Left lung (tissue), 10 donors: ENCODE data around the gene APOO. TPM values are rescaled to one million over a fixed set of nuclear protein-coding genes. Genes with fewer than 3 reads are reported as not detected.

ENCODE experiments used
- ATAC-seq: fragments of 200-7000 bp; cut with Tn5 transposase; one replicate; pipeline ENCODE4 v1.9.1; 2020; ENCODE audit warnings: moderate library complexity
- DNase-seq, 4 donors: peaks; one replicate each; pipeline ENCODE4 v3.0.0-alpha.2; 2013 to 2020
- H3K27ac ChIP-seq, 2 donors: fragments of 200-600 bp; sonication (generic) in 1 of 2; one replicate each; pipeline versions ENCODE4 v1.5.0 to v1.8.0; 2020 to 2021
- H3K27me3 ChIP-seq, 2 donors: fragments of 200-600 bp; sonication (generic) in 1 of 2; one replicate each; pipeline versions ENCODE4 v1.5.0 to v1.8.0; 2020 to 2021
- H3K36me3 ChIP-seq, 2 donors: fragments of 200-600 bp; sonication (generic) in 1 of 2; one replicate each; pipeline versions ENCODE4 v1.5.0 to v1.8.0; 2020 to 2021
- H3K4me1 ChIP-seq, 2 donors: fragments of 200-600 bp; one replicate each; pipeline ENCODE4 v1.8.0; 2021
- H3K4me3 ChIP-seq, 2 donors: fragments of 200-600 bp; sonication (generic) in 1 of 2; one replicate each; pipeline versions ENCODE4 v1.5.0 to v1.8.0; 2020 to 2021; ENCODE audit warnings: mild to moderate bottlenecking in 1 of 2
- H3K9me3 ChIP-seq, 2 donors: fragments of 200-600 bp; sonication (generic) in 1 of 2; one replicate each; pipeline versions ENCODE4 v1.5.0 to v1.8.0; 2020 to 2021
- intact Hi-C, 2 donors: fragments of 100-400 bp; cut with DNase I; formaldehyde crosslinking; loops; one replicate each; pipeline versions ENCODE4 v1.11.2 to v1.14.2; 2022
- polyA plus RNA-seq, 6 donors: library from polyadenylated mRNA; unstranded; fragments of 120-200 nt; gene quantifications; one replicate each; pipeline ENCODE4 v1.2.1, GENCODE V29; 2013; ENCODE audit not compliant: insufficient read length in 6 of 6
- total RNA-seq, 2 donors: library from RNA; stranded (reverse); fragmentation: NEBNext Ultra II Directional; extraction: Animal tissue kit (Norgen Biotek cat#: 25700); gene quantifications; one replicate each; pipeline ENCODE4 v1.2.1, GENCODE V29; 2021
- TF ChIP-seq, protein P1 (sequence below), 2 donors: fragments of 200-600 bp; sonication (generic) in 1 of 2; IDR thresholded peaks; one replicate each; pipeline versions ENCODE4 v1.5.0 to v1.8.0; 2021; ENCODE audit warnings: antibody characterized with exemption in 2 of 2
- donor health status: DM: no; HTN: yes; CAD: no.
- donor health status: DM: no; HTN: no; CAD: no.

Gene APOO
- total and polyA plus RNA-seq, 8 donors, result 15.9 to 24.3 (median 19.6) TPM

DNA sequence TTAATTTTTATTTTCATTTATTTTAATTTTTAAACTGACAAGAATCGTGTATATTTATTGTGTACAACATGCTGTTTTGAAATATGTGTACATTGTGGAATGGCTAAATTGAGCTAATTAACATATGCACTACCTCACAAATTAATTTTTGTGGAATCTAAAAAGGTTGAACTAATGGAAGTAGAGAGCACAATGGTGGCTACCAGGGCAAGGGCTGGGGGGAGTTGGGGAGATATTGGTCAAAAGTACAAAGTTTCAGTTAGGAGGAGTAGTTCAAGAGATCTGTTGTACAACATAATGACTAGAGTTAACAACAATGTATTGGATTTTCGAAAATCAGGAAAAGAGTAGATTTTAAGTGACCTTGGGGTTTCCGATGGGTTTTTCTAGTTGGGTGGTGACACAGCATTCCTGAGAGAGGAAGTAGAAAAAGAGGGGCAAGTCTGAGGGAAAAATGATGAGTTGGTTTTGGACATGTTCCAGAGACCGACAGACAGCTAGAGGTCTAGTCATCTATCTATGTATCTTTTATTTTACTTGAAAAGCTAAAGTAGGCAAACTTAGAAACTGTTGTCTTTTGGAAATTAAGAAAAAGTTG is 23.2 kb downstream of the APOO start:
- H3K27ac ChIP-seq, result peak overlapping the region in 1 of 2 donors; percentile 59
- no peaks in the 10 kb centered on the region for H3K9me3 ChIP-seq
- ATAC-seq (no peak), DNase-seq (no peak)
- no peaks in the 10 kb centered on the region for H3K36me3 ChIP-seq
- H3K4me3 ChIP-seq, result no peak overlapping the region
- TF ChIP-seq, protein P1, sequence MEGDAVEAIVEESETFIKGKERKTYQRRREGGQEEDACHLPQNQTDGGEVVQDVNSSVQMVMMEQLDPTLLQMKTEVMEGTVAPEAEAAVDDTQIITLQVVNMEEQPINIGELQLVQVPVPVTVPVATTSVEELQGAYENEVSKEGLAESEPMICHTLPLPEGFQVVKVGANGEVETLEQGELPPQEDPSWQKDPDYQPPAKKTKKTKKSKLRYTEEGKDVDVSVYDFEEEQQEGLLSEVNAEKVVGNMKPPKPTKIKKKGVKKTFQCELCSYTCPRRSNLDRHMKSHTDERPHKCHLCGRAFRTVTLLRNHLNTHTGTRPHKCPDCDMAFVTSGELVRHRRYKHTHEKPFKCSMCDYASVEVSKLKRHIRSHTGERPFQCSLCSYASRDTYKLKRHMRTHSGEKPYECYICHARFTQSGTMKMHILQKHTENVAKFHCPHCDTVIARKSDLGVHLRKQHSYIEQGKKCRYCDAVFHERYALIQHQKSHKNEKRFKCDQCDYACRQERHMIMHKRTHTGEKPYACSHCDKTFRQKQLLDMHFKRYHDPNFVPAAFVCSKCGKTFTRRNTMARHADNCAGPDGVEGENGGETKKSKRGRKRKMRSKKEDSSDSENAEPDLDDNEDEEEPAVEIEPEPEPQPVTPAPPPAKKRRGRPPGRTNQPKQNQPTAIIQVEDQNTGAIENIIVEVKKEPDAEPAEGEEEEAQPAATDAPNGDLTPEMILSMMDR (IDR thresholded peaks at IDR 0.05), result no peak
- peaks cover 0 to 16% of the 10 kb centered on the region in 2 donors for H3K4me1 ChIP-seq
- intact Hi-C loops, result no loop called here
- no peaks in the 10 kb centered on the region for H3K27me3 ChIP-seq

GRCh38 chrX:23883737-23884354 is 23.9 kb downstream of the APOO start:
- no peak for DNase-seq
- intact Hi-C loops, result no loop called here
- no peaks in the 10 kb centered on the region for H3K27me3 ChIP-seq
- TF ChIP-seq, protein P1 (IDR thresholded peaks at IDR 0.05), result no peak
- no peaks in the 10 kb centered on the region for H3K9me3 ChIP-seq
- peak overlapping the region; percentile 10 to 59 for H3K27ac ChIP-seq
- H3K36me3 ChIP-seq, result no peaks in the 10 kb centered on the region
- no peak overlapping the region for H3K4me3 ChIP-seq
- peak; percentile 69 for ATAC-seq
- H3K4me1 ChIP-seq, result peaks cover 0 to 16% of the 10 kb centered on the region in 2 donors

DNA sequence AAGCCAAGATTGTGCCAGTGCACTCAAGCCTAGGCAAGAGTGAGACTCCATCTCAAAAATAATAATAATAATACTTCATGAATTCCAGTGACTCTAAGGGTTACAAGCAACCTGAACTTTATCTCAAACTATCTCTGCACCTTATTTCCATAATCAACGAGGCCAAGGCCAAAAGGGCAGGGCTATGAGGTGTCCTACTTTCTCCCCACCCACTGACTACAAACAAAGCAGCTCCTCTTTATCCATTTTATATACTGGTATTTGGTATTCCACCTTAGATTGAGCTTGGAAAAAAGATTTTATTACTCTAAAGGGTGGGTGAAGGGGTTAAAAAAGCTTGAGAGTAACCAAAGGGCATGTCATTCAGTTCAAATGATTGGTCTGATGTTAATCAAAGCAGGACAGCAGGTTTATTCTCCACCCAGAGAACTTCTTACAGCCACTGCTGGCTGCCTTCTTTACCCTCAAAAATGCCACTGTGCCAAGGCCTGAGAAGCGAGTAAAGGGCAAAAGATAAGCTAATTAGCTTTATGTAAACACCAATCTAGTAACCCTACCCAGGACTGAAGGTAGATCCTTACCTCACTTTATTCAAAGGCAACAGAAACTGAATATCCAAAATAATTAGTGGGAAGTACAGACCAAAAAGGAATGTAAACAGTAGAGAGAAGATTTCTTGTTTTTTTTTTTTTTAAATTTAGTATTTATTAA is 28.2 kb downstream of the APOO start:
- Histone ChIP-seq H3K4me3 (no peak overlapping the region), H3K36me3 (no peaks in the 10 kb centered on the region), H3K9me3 (no peaks in the 10 kb centered on the region), H3K27me3 (no peaks in the 10 kb centered on the region), H3K4me1 (peaks cover 0 to 6% of the 10 kb centered on the region in 2 donors), H3K27ac (no peak overlapping the region)
- TF ChIP-seq, protein P1 (IDR thresholded peaks at IDR 0.05), result no peak
- no peak for DNase-seq
- ATAC-seq, result peak; percentile 76
- intact Hi-C loops, result no loop called here

DNA sequence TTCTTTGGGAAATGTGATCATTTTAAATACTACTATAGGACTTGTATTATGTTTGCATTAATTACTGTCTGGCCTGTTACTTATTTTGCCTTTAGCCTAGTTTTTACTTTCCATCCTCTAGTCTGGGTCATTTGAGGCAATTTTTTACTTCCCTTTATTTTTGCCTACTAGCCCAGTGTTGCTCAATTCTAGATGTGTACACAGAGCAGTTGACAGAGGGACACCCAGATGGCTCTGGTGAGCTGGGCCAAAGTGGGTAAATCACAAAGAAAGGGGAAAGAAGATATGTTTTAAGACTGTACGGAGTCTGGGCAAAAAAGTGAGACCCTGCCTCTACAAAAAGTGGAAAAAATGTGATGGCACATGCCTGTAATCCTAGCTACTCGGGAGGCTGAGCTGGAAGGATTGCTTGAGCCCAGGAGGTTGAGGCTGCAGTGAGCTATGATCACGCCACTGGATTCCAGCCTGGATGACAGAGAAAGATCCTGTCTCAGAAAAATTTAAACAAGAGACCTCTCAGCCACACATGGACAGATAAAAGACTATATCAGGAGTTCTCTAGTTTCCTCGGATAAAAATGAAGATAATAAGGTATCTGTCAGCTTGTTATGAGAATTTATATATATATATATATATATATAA is 35.7 kb downstream of the APOO start:
- Histone ChIP-seq H3K36me3 (no peaks in the 10 kb centered on the region), H3K4me1 (peaks cover 0 to 7% of the 10 kb centered on the region in 2 donors), H3K27me3 (no peaks in the 10 kb centered on the region), H3K27ac (peak overlapping the region in 1 of 2 donors; percentile 72), H3K9me3 (no peaks in the 10 kb centered on the region), H3K4me3 (no peak overlapping the region)
- DNase-seq (no peak), ATAC-seq (peak; percentile 74)
- intact Hi-C loops, result no loop called here
- TF ChIP-seq, protein P1 (IDR thresholded peaks at IDR 0.05), result no peak

- no peak overlapping the region for H3K4me3 ChIP-seq
- H3K4me1 ChIP-seq, result peaks cover 0 to 7% of the 10 kb centered on the region in 2 donors
- DNase-seq (no peak), ATAC-seq (no peak)
- intact Hi-C loops, result no loop called here
- no peaks in the 10 kb centered on the region for H3K9me3 ChIP-seq
- no peak overlapping the region for H3K27ac ChIP-seq
- H3K36me3 ChIP-seq, result no peaks in the 10 kb centered on the region
- TF ChIP-seq, protein P1 (IDR thresholded peaks at IDR 0.05), result no peak
- no peaks in the 10 kb centered on the region for H3K27me3 ChIP-seq
Measured at GRCh38 chrX:23870041-23870440, 37.7 kb downstream of the APOO start.
